ENCODE data around the gene GNB1. TPM values are rescaled to one million over a fixed set of nuclear protein-coding genes. Genes with fewer than 3 reads are reported as not detected.

GNB1 gene
- total RNA-seq, 2 experiments from 2014 or later, result 138 to 149 TPM

- Mint-ChIP-seq H3K27ac (no peak overlapping the region), H3K4me1 (ENCODE audit: low read depth) (no peaks in the 10 kb centered on the region), H3K36me3 (ENCODE audit: low read depth) (peaks cover 29% of the 10 kb centered on the region), H3K4me3 (no peak overlapping the region), H3K9me3 (no peaks in the 10 kb centered on the region), H3K27me3 (no peaks in the 10 kb centered on the region)
- Histone ChIP-seq H3K27me3 (ENCODE audit: control insufficient read depth in 1 of 2, insufficient read depth in 2 of 2, low read length in 2 of 2) (no peaks in the 10 kb centered on the region), H3K36me3 (ENCODE audit: insufficient read depth, low read length) (peaks cover 77% of the 10 kb centered on the region), H3K27ac (ENCODE audit: low read depth in 1 of 2, low read length in 2 of 2) (no peak overlapping the region), H3K9me3 (ENCODE audit: control insufficient read depth in 1 of 2, insufficient read depth in 1 of 2, low read length in 2 of 2) (no peaks in the 10 kb centered on the region), H3K4me3 (ENCODE audit: low read length) (no peak overlapping the region), H3K4me1 (ENCODE audit: insufficient read depth, low read length) (no peaks in the 10 kb centered on the region)
- CTCF ChIA-PET, result no interaction called here
- DNase-seq, result no peak
- intact Hi-C loops (cut with DNase I, micrococcal nuclease), result loop anchor here in 1 of 2 experiments (5.0 kb wide), 1 partner anchor 148 kb away; no protein-coding TSS in a partner anchor
- POLR2A ChIA-PET, result no interaction called here
- no peak for ATAC-seq (ENCODE audit: poor library complexity)
- TF ChIP-seq, protein P1, sequence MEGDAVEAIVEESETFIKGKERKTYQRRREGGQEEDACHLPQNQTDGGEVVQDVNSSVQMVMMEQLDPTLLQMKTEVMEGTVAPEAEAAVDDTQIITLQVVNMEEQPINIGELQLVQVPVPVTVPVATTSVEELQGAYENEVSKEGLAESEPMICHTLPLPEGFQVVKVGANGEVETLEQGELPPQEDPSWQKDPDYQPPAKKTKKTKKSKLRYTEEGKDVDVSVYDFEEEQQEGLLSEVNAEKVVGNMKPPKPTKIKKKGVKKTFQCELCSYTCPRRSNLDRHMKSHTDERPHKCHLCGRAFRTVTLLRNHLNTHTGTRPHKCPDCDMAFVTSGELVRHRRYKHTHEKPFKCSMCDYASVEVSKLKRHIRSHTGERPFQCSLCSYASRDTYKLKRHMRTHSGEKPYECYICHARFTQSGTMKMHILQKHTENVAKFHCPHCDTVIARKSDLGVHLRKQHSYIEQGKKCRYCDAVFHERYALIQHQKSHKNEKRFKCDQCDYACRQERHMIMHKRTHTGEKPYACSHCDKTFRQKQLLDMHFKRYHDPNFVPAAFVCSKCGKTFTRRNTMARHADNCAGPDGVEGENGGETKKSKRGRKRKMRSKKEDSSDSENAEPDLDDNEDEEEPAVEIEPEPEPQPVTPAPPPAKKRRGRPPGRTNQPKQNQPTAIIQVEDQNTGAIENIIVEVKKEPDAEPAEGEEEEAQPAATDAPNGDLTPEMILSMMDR (IDR thresholded peaks at IDR 0.05), result no peak
Measured at GRCh38 chr1:1758692-1759455, 132.0 kb downstream of the GNB1 start.

DNA sequence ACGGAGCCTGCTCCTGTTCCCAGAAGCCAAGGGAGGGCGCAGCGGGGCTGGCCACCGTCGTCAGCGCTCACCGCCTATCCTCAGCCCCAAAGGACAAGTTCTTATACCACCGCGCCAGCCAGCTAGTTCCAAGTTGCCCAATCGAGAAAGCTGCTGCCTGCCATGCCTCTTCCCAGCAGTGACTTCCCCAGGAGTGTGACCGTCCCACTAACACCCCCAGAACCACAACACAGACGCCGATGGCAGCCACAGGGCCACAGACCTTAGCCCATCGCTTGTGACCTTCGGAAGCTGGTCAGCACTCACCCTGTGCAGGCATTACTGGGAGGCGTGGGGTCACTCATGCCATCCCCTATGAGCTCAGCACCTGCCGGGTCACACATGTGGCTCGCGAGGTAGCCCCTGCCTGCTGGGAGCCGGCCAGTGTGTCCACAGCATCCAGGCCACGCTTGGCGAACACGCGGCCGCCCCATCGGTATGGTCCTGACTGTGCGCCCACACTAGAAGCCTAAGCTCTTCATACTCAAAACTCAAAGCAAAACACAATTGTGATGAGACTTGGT is 132.7 kb downstream of the GNB1 start:
- H3K4me3 Mint-ChIP-seq, result no peak overlapping the region
- Histone ChIP-seq H3K9me3 (ENCODE audit: control insufficient read depth in 1 of 2, insufficient read depth in 1 of 2, low read length in 2 of 2) (no peaks in the 10 kb centered on the region), H3K27ac (ENCODE audit: low read depth in 1 of 2, low read length in 2 of 2) (no peak overlapping the region), H3K36me3 (ENCODE audit: insufficient read depth, low read length) (peaks cover 79% of the 10 kb centered on the region), H3K4me3 (ENCODE audit: low read length) (no peak overlapping the region), H3K4me1 (ENCODE audit: insufficient read depth, low read length) (no peaks in the 10 kb centered on the region), H3K27me3 (ENCODE audit: control insufficient read depth in 1 of 2, insufficient read depth in 2 of 2, low read length in 2 of 2) (no peaks in the 10 kb centered on the region)
- TF ChIP-seq, protein P1 (IDR thresholded peaks at IDR 0.05), result no peak
- ATAC-seq (ENCODE audit: poor library complexity) (no peak), DNase-seq (no peak)
- no peak overlapping the region for H3K27ac Mint-ChIP-seq
- intact Hi-C loops (cut with DNase I, micrococcal nuclease), result loop anchor here in 1 of 2 experiments (5.0 kb wide), 1 partner anchor 149 kb away; no protein-coding TSS in a partner anchor
- no peaks in the 10 kb centered on the region for H3K9me3 Mint-ChIP-seq
- H3K36me3 Mint-ChIP-seq (ENCODE audit: low read depth), result peaks cover 28% of the 10 kb centered on the region
- no peaks in the 10 kb centered on the region for H3K4me1 Mint-ChIP-seq (ENCODE audit: low read depth)
- ChIA-PET CTCF (no interaction called here), POLR2A (no interaction called here)
- no peaks in the 10 kb centered on the region for H3K27me3 Mint-ChIP-seq

DNA sequence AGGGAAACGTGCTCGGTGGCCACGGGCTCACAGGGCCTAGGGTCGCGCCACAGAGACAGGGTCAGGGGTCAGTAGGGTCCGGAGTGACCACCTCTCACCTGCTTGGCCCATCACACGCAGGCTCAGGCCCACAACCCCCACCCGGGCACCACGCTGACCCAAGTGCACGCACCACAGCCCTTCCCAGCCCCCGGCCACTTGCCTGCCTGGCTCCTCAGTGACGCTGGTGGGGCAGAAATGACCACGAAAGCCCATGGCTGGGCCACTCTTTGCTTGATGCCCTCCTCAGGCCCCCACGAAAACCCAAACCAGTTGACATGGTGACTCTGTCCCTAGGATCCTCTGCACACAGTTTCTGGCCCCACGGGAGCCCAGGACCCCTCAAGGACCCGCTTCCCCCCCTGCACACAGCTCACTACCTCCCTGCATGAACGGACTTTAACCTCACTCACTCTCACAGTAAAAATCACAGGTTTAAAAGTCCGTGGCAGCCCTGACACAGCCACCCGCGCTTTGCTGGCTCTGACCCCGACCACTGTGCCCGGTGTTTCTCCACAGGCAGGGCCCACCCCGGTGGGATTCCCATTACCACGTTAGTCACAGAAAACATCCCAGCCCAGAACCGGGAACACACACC is 133.3 kb downstream of the GNB1 start:
- Mint-ChIP-seq H3K4me1 (ENCODE audit: low read depth) (no peaks in the 10 kb centered on the region), H3K36me3 (ENCODE audit: low read depth) (peaks cover 28% of the 10 kb centered on the region)
- H3K27ac ChIP-seq (ENCODE audit: low read depth in 1 of 2, low read length in 2 of 2), result no peak overlapping the region

More for the DNA sequence above, 133.3 kb downstream of the GNB1 start:
- DNase-seq (peak in 1 of 14 experiments; percentile 27), ATAC-seq (ENCODE audit: poor library complexity) (no peak)
- H3K4me3 Mint-ChIP-seq, result no peak overlapping the region
- H3K27ac Mint-ChIP-seq, result no peak overlapping the region
- Histone ChIP-seq H3K27me3 (ENCODE audit: control insufficient read depth in 1 of 2, insufficient read depth in 2 of 2, low read length in 2 of 2) (no peaks in the 10 kb centered on the region), H3K4me3 (ENCODE audit: low read length) (no peak overlapping the region), H3K9me3 (ENCODE audit: control insufficient read depth in 1 of 2, insufficient read depth in 1 of 2, low read length in 2 of 2) (no peaks in the 10 kb centered on the region), H3K4me1 (ENCODE audit: insufficient read depth, low read length) (no peaks in the 10 kb centered on the region), H3K36me3 (ENCODE audit: insufficient read depth, low read length) (peaks cover 78% of the 10 kb centered on the region)
- TF ChIP-seq, protein P1 (IDR thresholded peaks at IDR 0.05), result no peak
- intact Hi-C loops (cut with DNase I, micrococcal nuclease), result loop anchor here in 1 of 2 experiments (5.0 kb wide), 1 partner anchor 150 kb away; no protein-coding TSS in a partner anchor
- ChIA-PET CTCF (no interaction called here), POLR2A (no interaction called here)
- no peaks in the 10 kb centered on the region for H3K27me3 Mint-ChIP-seq
- H3K9me3 Mint-ChIP-seq, result no peaks in the 10 kb centered on the region

Measured in CD4-positive, alpha-beta T cell (primary cell).